SK-N-SH (cell line): Measurements from ENCODE around the gene GNAL.

Experiments used
- CTCF ChIP-seq: fragments of 200-600 bp; sonication (generic); IDR thresholded peaks from 2 replicates; pipeline ENCODE4 v1.6.1; 2017; ENCODE audit warnings: antibody characterized with exemption, mild to moderate bottlenecking, moderate library complexity
- POLR2AphosphoS5 ChIP-seq: IDR thresholded peaks from 2 replicates; pipeline ENCODE4 v1.6.1; 2012; ENCODE audit warnings: low read depth, low read length
- RAD21 ChIP-seq: IDR thresholded peaks from 2 replicates; pipeline ENCODE4 v1.6.1; 2012; ENCODE audit warnings: mild to moderate bottlenecking, low read length
- ZBTB33 ChIP-seq: IDR thresholded peaks from 2 replicates; pipeline ENCODE4 v1.4.0; 2012; ENCODE audit warnings: low read depth, borderline replicate concordance

- TF ChIP-seq CTCF (no peak), POLR2AphosphoS5 (no peak), RAD21 (no peak), ZBTB33 (no peak)
These were observed 25.3 kb downstream of the GNAL start for GRCh38 chr18:11714244-11714918.
